GM21723 (cell line): ENCODE data around the gene GRPR.
"Not testable (repeated sequence)": the region's sequence is repeated elsewhere in the genome, so short reads cannot be mapped to it uniquely, and the experiment has no call there.

Experiments used
- ATAC-seq: cut with Tn5 transposase; IDR thresholded peaks from one replicate; pipeline ENCODE4 v1.9.1; 2021; ENCODE audit warnings: mild to moderate bottlenecking, moderate library complexity; ENCODE audit not compliant: unreplicated experiment

The GRPR gene

DNA sequence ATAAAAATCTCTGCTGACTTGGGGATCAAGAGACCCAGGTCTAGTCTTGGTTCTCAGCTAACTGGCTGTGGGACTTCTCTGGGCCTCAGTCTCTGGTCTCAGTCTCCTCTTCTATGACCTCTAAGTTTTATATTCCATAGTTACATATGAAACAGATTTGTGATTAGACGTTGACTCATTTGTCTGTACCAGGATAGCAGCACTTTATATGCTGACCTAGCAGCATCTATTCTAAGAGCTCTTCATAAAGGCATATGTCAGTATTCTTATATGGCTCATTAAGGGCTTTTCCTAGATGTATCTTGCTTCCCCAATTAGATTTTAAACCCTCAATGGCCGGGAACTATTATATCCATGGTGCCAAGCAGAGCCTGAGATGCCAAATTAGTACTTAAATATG lies 12.7 kb downstream of the GRPR start:
- ATAC-seq, result no peak

DNA sequence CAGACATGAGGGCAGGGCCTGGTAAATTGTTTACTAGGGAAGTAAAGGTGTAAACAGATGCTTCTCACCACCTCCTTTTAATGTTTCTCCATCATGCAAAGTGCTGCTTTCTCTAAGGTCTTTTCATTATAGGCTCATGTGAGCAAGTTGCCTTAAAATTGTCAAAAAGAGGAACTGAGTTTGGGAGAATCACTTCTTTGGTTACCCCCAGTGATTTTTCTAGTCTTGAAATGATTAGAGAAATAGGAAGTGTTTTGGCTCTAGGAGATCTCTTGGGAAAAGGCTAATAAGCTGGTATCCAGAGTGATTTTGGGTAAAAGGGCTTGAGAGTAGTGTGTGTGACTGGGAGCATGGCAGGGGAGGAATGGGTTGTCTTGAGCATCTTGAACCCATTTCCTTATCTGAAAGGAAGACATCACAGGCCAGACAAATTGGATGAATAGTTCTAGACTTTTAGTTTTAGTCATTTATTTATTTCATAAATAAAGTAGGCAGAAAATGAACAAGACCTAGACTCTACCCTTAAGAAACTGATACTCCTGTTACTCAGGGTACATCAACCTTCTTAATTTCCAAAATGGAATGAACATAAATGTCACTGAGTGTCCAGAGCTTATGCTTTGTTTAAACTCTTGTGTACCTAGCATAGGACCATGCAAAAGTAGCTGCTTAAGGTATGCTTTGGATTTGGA lies 14.2 kb downstream of the GRPR start:
- ATAC-seq, result peak; percentile 83

- ATAC-seq, result peak; percentile 48
Measured at GRCh38 chrX:16138108-16138427, 14.7 kb downstream of the GRPR start.

- no peak for ATAC-seq
Measured at GRCh38 chrX:16140448-16140847, 17.1 kb downstream of the GRPR start.

GRCh38 chrX:16140983-16141382 lies 17.6 kb downstream of the GRPR start:
- no peak for ATAC-seq

- no peak for ATAC-seq
Measured at GRCh38 chrX:16141422-16142245, 18.3 kb downstream of the GRPR start.

DNA sequence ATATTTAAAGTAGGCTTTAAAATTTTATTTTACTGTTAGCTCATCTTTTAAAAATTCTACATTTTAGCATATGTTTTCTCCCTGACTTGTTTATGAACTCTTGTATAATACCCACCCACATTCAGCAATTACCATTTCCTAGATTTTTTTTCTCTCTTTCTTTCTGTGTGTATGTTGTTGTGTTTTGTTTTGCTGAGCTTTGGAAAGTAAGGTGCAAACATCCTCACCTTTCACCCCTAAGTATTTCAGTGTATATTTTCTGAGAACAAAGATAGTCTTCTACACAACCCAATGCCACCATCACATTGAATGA lies 18.8 kb downstream of the GRPR start:
- ATAC-seq, result no peak

GRCh38 chrX:16143968-16144367 lies 20.6 kb downstream of the GRPR start:
- ATAC-seq, result no peak

DNA sequence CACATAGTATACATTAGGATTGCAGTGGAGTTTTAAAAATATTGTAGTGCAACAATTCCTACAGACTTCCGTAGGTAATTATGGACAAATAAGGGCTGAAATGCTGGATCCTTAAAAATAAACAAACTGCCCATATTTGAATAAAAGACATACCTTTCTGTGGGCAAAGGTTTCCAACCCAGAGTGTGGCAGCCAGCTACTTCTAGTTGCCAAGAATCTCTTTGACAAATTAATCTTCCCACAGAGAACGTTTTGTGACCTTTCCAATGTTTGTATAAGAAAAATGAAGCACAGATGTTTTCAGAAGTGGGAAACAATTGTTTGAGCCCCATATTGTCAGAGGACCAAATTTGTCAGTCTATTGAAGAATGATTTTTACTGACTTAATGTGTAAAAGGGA lies 21.1 kb downstream of the GRPR start:
- no peak for ATAC-seq

DNA sequence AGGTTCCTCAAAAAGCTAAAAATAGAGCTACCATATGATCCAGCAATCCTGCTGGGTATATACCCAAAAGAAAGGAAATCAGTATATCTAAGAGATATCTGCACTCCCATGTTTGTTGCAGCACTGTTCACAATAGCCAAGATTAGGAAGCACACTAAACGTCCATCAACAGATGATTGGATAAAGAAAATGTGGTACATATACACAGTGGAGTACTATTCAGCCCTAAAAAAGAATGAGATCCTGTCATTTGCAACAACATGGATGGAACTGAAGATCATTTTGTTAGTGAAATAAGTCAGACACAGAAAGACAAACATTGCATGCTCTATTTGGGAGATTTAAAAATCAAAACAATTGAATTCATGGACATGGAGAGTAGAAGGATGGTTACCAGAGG lies 21.7 kb downstream of the GRPR start:
- not testable (repeated sequence) for ATAC-seq

DNA sequence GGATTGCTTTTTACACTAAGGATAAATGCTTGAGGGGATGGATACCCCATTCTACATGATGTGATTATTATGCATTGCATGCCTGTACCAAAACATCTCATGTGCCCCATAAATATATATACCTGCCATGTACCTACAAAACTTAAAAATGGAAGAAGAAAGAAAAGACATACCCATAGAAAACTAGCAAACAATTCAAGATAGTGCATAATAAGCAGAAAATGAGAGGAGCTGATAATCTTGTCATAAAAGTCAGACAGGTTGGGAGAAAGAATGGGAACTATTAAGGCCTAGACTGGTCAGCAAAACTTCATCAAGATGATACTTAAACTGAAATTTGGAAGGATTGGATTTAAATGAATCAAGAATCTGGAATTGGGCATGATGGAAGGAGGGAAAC lies 22.3 kb downstream of the GRPR start:
- ATAC-seq, result no peak

DNA sequence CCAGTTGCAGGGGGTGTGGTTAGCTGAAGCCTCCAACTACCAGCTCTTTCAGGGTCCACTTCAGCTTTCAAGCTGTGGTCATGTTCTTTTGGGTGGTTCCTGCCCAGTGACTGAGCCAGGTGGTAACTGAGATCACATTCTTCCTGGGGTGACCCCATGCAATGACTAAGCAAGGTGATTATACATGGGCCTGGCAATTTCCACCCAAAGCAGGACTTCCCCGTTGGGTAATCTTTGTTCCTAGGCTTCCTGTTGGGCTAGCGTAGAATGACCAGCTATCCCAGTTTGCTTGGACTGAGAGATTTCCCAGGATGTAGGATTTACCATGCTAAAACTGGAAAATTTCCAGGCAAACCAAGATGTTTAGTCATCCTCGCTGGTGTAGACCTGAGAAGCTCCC lies 25.5 kb downstream of the GRPR start:
- no peak for ATAC-seq

DNA sequence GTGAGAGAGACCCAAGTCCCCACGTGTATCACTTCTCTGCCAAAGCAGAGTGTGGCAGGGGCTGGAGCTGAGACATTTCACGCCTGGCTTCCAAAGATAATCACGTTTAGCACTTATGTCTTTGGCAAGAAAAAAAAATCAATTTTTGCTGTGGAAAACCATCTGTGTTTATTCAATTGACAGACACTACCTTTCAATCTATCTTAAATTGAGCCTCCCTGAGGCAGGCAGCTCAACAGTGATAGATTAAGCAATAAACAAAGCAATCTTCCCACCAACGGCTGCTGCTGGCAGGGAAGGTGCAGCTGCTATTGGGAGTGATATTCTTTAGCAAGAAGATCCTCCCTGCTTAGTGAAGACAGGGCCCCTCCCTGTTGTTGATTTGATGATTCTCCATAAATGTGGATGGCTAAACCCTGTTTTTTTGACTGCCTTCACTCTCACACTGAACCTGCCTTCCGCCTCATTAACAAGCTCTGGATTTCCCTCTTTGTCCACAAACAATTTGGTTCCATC lies 32.3 kb downstream of the GRPR start:
- no peak for ATAC-seq

DNA sequence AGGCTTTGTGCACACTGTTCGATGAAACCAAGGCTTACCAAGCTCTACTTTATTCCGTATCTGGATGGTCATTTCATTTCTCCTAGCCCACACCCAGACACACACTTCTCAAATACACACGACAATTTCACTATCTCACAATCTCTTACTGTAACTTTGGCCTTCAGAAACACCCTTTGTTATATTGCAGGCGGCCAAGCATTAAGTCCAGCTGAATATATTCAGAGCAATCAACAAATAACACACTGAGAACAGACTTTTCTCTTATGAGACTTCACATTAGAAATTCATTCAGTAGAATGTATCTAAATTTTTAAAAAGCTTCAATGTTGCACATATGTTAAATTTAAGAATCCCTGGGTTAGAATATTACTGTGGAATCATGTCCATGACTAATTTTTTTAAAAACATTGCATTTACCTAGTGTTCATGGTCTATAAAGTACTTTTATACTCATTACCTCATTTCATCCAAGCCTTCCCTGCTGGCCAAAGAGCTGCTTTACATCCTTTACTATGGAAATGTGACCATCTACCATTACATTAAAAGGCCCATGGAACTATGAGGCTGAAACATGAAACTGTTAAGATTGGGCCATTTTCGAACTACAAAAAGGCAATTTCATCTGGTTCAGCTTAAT lies 33.4 kb downstream of the GRPR start:
- no peak for ATAC-seq

DNA sequence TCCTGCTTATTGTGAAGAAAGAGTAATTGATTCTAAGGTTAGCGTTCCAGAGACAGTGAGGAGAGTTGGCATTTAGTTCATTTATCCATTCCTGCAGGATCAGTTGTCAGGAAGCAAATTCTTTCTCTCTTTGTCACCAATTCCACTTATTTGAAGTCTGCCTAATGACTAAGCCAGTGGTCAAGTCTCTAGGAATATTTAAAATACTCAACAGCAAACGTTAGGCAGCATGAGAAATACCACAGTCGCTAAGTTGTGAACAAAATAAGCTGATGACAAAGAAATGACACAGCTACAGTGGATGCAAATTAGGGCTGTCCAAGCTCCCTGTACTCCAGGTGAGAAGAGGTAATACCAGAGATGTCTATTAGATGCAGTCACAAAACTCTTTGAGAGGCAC lies 37.4 kb downstream of the GRPR start:
- no peak for ATAC-seq

DNA sequence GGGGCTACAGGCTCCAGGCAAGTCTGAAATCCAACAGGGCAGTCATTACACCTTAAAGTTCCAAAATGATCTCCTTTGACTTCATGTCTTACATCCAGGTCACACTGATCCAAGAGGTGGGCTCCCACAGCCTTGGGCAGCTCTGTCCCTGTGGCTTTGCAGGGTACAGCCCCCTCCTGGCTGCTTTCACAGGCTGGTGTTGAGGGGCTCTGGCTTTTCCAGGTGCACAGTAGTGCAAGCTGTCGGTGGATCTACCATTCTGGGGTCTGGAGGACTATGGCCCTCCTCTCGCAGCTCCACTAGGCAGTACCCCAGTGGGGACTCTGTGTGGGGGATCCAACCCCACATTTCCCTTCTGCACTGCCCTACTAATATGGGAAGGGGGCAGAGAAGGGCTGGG lies 37.8 kb downstream of the GRPR start:
- not testable (repeated sequence) for ATAC-seq

- no peak for ATAC-seq
Measured at GRCh38 chrX:16162391-16162790, 39.0 kb downstream of the GRPR start.

DNA sequence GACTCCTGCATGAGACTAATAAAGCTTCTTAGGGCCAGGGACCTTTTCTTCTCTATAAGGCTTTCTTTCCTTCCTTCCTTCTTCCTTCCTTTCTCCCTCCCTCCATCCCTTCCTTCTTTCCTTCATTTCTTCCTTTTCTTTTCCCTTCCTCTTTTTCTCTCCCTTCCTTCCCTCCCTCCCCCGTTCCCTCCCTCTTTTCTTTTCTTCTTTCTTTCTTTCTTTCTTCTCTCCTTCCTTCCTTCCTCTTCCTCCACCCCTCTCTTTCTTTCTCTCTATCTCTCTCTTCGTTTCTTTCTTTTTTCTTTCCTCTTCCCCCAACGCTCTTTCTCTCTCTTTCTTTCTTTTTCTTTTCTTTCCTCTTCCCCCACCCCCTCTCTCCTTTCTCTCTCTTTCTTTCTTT lies 41.4 kb downstream of the GRPR start:
- no peak for ATAC-seq

- no peak for ATAC-seq
Measured at GRCh38 chrX:16167181-16167580, 43.8 kb downstream of the GRPR start, which contains the start of gene MAGEB17. Gene MAGEB17, plus strand, starts transcription at chrX:16167481. Its CDS starts 2,902 bp downstream, at chrX:16170383.

DNA sequence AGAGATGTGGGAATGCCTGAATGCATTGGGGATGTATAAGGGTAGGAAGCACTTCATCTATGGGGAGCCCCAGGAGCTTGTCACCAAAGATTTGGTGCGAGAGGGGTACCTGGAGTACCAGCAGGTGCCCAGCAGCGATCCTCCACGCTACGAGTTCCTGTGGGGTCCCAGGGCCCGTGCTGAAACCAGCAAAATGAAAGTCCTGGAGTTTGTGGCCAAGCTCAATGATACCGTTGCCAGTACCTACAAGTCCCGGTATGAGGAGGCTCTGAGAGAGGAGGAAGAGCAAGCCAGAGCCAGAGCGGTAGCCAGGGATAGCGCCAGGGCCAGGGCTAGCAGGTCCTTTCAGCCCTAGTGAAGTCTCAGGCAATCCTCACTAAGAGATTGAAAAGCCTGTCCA lies 47.7 kb downstream of the GRPR start:
- ATAC-seq, result no peak

DNA sequence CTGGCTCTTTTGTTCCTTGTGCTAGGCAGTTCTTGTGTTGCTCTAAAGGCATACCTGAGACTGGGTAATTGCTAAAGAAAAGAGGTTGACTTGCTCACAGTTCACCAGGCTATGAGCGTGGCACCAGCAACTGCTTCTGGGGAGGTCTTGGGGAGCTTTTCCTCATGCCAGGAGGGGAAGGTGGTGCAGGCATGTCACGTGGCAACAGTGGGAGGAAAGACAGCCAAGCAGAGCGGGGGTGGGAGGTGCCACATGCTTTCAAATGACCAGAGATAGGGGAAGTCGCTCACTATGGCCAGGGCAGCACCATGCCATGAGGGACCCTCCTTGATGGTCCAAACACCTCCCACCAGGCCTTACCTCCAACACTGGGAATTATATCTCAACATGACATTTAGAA lies 48.6 kb downstream of the GRPR start:
- no peak for ATAC-seq

- no peak for ATAC-seq
Measured at GRCh38 chrX:16172391-16172790, 49.0 kb downstream of the GRPR start.
